COLO829 (cell line): ENCODE measurements around the gene BHLHE41.
A peak's percentile ranks its signal among the peaks of the same experiment; 100 is the strongest.

Experiments used
- DNase-seq: peaks from one replicate; pipeline ENCODE4 v3.0.0; 2012; ENCODE audit warnings: low spot score

Gene BHLHE41

GRCh38 chr12:26113853-26114719 lies 10.8 kb downstream of the BHLHE41 start:
- peak; percentile 80 for DNase-seq

GRCh38 chr12:26113181-26113654 lies 11.6 kb downstream of the BHLHE41 start:
- peak; percentile 68 for DNase-seq

- peak; percentile 15 for DNase-seq
Observed at GRCh38 chr12:26112703-26113147, 12.1 kb downstream of the BHLHE41 start.

GRCh38 chr12:26112232-26112631 lies 12.6 kb downstream of the BHLHE41 start:
- DNase-seq = no peak

- no peak for DNase-seq
Observed at GRCh38 chr12:26109343-26109881, 15.4 kb downstream of the BHLHE41 start.

GRCh38 chr12:26108915-26109314 lies 15.9 kb downstream of the BHLHE41 start:
- no peak for DNase-seq

- no peak for DNase-seq
Observed at GRCh38 chr12:26106347-26106746, 18.5 kb downstream of the BHLHE41 start.

- DNase-seq = no peak
Observed at GRCh38 chr12:26102953-26103352, 21.9 kb downstream of the BHLHE41 start.

- no peak for DNase-seq
Observed at GRCh38 chr12:26101763-26102162, 23.1 kb downstream of the BHLHE41 start.

- DNase-seq = no peak
Observed at GRCh38 chr12:26101350-26101734, 23.5 kb downstream of the BHLHE41 start.

- DNase-seq = no peak
Observed at GRCh38 chr12:26100666-26101349, 24.0 kb downstream of the BHLHE41 start.

GRCh38 chr12:26097046-26097878 lies 27.6 kb downstream of the BHLHE41 start:
- peak; percentile 81 for DNase-seq

- no peak for DNase-seq
Observed at GRCh38 chr12:26096036-26096435, 28.8 kb downstream of the BHLHE41 start.

- no peak for DNase-seq
Observed at GRCh38 chr12:26095186-26095585, 29.7 kb downstream of the BHLHE41 start.

- DNase-seq = no peak
Observed at GRCh38 chr12:26092346-26093105, 32.3 kb downstream of the BHLHE41 start.

- DNase-seq = no peak
Observed at GRCh38 chr12:26091822-26092221, 33.0 kb downstream of the BHLHE41 start.

GRCh38 chr12:26090836-26091510 lies 33.9 kb downstream of the BHLHE41 start:
- no peak for DNase-seq

GRCh38 chr12:26088998-26089397 lies 35.8 kb downstream of the BHLHE41 start:
- no peak for DNase-seq

GRCh38 chr12:26086936-26087335 lies 37.9 kb downstream of the BHLHE41 start:
- no peak for DNase-seq

GRCh38 chr12:26080911-26081310 lies 43.9 kb downstream of the BHLHE41 start:
- DNase-seq = no peak
